GM12872 (cell line): ENCODE data around the gene VAV1.

ENCODE experiments used
- CTCF ChIP-seq: IDR thresholded peaks from 3 replicates; pipeline ENCODE4 v1.5.1; 2011; ENCODE audit warnings: low read depth, mild to moderate bottlenecking, low read length, moderate library complexity; ENCODE audit not compliant: insufficient read depth

Gene VAV1

DNA sequence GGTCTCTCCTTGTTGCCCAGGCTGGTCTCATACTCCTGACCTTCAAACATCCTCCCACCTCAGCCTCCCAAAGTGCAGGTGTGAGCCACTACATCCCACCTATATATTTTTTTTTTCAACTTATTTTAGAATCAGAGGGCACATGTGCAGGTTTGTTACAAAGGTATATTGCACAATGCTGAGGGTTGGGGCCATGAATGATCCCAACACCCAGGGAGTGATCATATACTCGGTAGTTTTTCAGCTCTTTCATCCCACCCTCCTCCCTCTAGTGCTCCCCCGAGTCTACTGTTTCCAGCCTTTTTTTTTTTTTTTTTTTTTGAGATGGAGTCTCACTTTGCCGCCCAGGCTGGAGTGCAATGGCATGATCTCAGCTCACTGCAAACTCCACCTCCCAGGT lies 76.5 kb downstream of the VAV1 start:
- TF ChIP-seq CTCF, result no peak

- TF ChIP-seq CTCF, result no peak
Measured at GRCh38 chr19:6849876-6850275, 77.4 kb downstream of the VAV1 start.

DNA sequence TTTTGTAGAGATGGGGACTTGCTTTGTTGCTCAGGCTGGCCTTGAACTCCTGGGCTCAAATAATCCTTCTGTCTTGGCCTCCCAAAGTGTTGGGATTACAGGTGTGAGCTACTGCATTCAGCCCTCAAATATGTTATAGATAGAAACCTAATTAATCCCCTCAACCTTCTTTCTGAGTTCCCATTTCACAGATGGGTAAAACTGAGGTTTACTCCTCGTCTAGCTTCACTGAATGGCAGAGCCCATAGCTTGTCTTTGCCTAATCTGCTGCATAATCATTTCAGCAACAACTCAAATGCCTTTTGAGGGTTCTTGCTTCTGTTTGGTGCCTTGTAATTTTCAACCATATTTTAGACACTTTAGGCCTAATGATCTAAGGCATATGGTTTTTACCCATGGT lies 78.9 kb downstream of the VAV1 start:
- TF ChIP-seq CTCF, result no peak

DNA sequence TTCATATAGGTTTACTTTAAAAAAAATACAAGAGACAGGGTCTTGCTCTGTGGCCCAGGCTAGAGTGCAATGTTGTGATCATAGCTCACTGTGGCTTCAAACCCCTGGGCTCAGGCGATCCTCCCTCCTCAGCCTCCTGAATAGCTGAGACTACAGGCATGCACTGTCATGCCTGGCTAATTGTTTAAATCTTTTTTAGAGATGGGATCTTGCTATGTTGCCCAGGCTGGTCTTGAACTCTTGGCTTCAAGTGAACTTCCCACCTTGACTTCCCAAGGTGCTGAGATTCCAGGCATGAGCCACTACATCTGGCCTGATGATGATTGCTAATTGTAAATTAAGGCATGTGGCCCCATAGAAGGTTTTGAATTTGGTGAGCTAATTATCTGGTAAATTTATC lies 79.5 kb downstream of the VAV1 start:
- TF ChIP-seq CTCF, result no peak

GRCh38 chr19:6853868-6854267 lies 81.4 kb downstream of the VAV1 start:
- TF ChIP-seq CTCF, result no peak

DNA sequence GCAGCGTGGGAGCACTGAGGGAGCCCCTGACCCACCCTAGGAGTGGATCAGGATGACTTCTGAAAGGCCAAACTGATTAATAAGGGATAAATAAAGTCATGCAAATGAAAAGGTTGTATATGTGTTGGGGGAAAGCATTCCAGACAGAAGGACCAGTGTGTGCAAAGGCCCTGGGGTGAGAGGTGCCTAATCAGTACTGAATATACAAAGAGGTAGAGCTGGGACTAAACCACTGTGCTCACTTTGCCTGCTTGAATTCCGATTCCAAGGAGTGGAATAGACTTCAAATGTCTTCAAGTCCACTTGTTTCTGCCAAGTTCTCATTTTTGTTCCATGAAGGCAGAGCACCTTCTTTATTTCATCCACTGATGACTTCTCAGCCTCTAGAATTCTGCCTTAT lies 82.2 kb downstream of the VAV1 start:
- no peak for TF ChIP-seq CTCF

- TF ChIP-seq CTCF, result no peak
Measured at GRCh38 chr19:6856749-6857372, 84.4 kb downstream of the VAV1 start.

- TF ChIP-seq CTCF, result no peak
Measured at GRCh38 chr19:6861683-6862286, 89.3 kb downstream of the VAV1 start.
